ENCODE data around the gene CARD19.
A peak's percentile ranks its signal among the peaks of the same experiment; 100 is the strongest.

CARD19 gene

GRCh38 chr9:93096131-93096802 lies at the start of gene CARD19:
CARD19 (plus strand) TSS chr9:93096217; CDS start chr9:93096346, 129 bp downstream.
- peak; percentile 37 for DNase-seq

- DNase-seq = no peak
These were observed 47.2 kb upstream of the CARD19 start for GRCh38 chr9:93048566-93049448.

GRCh38 chr9:93049491-93049890 lies 46.5 kb upstream of the CARD19 start:
- DNase-seq = no peak

GRCh38 chr9:93050231-93050630 lies 45.8 kb upstream of the CARD19 start:
- no peak for DNase-seq

GRCh38 chr9:93051680-93052089 lies 44.3 kb upstream of the CARD19 start:
- DNase-seq = no peak

GRCh38 chr9:93052791-93053540 lies 43.1 kb upstream of the CARD19 start:
- no peak for DNase-seq

- DNase-seq = no peak
These were observed 42.2 kb upstream of the CARD19 start for GRCh38 chr9:93053781-93054331.

- no peak for DNase-seq
These were observed 41.0 kb upstream of the CARD19 start for GRCh38 chr9:93054758-93055704.

GRCh38 chr9:93057042-93057702 lies 38.8 kb upstream of the CARD19 start:
- no peak for DNase-seq

GRCh38 chr9:93057703-93058354 lies 38.2 kb upstream of the CARD19 start:
- DNase-seq = no peak

GRCh38 chr9:93058355-93059010 lies 37.5 kb upstream of the CARD19 start, which contains the start of gene SUSD3:
SUSD3 (plus strand) TSS chr9:93058701; CDS start chr9:93058743, 42 bp downstream.
- peak; percentile 50 for DNase-seq

- DNase-seq = no peak
These were observed 36.9 kb upstream of the CARD19 start for GRCh38 chr9:93059011-93059714.

- DNase-seq = no peak
These were observed 36.1 kb upstream of the CARD19 start for GRCh38 chr9:93059715-93060578.

GRCh38 chr9:93060746-93061259 lies 35.2 kb upstream of the CARD19 start:
- no peak for DNase-seq

- no peak for DNase-seq
These were observed 34.7 kb upstream of the CARD19 start for GRCh38 chr9:93061260-93061751.

- no peak for DNase-seq
These were observed 33.9 kb upstream of the CARD19 start for GRCh38 chr9:93061791-93062763.

Measured in activated CD4-positive, alpha-beta T cell treated with anti-CD3 and anti-CD28 coated beads for 1 hour (primary cell).